Measurements from ENCODE around the gene PCLO. TPM values are rescaled to one million over a fixed set of nuclear protein-coding genes. Genes with fewer than 3 reads are reported as not detected.
A peak's percentile ranks its signal among the peaks of the same experiment; 100 is the strongest.

The PCLO gene
- total RNA-seq, 2 donors from 2014 or later, result 10.9 to 20.8 TPM

- Histone ChIP-seq H3K4me1 (no peaks in the 10 kb centered on the region), H3K9me3 (peaks cover 0 to 6% (median 0%) of the 10 kb centered on the region in 3 donors), H3K27ac (peak overlapping the region in 1 of 4 donors; percentile 19), H3K36me3 (replicated peaks in 1 of 2; ENCODE audit: insufficient read depth in 1 of 2, low read depth in 2 of 2) (no peaks in the 10 kb centered on the region), H3K4me3 (no peak overlapping the region), H3K27me3 (no peaks in the 10 kb centered on the region)
- intact Hi-C loops (cut with DNase I), result no loop called here
- DNase-seq (no peak), ATAC-seq (no peak)
- TF ChIP-seq POLR2A (IDR thresholded peaks at IDR 0.05) (no peak), CTCF (IDR thresholded peaks at IDR 0.05) (no peak)
- 40% methylated on average over 2 of the region's 2 CpGs for WGBS, 2 donors
These were observed 85.4 kb downstream of the PCLO start for GRCh38 chr7:83077328-83077727.

GRCh38 chr7:83072576-83073517 lies 89.8 kb downstream of the PCLO start:
- ATAC-seq (no peak), DNase-seq (no peak)
- intact Hi-C loops (cut with DNase I), result no loop called here
- TF ChIP-seq CTCF (IDR thresholded peaks at IDR 0.05) (no peak), POLR2A (IDR thresholded peaks at IDR 0.05) (no peak)
- no peaks in the 10 kb centered on the region for H3K27me3 ChIP-seq
- H3K9me3 ChIP-seq, result no peaks in the 10 kb centered on the region
- H3K36me3 ChIP-seq (replicated peaks in 1 of 2; ENCODE audit: insufficient read depth in 1 of 2, low read depth in 2 of 2), result no peaks in the 10 kb centered on the region
- H3K4me3 ChIP-seq, result no peak overlapping the region
- no peak overlapping the region for H3K27ac ChIP-seq
- H3K4me1 ChIP-seq, result no peaks in the 10 kb centered on the region
- 86 to 95% methylated on average over 2 of the region's 2 CpGs for WGBS, 2 donors

GRCh38 chr7:83065714-83066113 lies 97.0 kb downstream of the PCLO start:
- no peak for DNase-seq
- H3K27ac ChIP-seq, result no peak overlapping the region
- H3K4me1 ChIP-seq, result no peaks in the 10 kb centered on the region
- WGBS, 2 donors, result 60 to 67% methylated on average over 3 of the region's 3 CpGs
- H3K36me3 ChIP-seq (replicated peaks in 1 of 2; ENCODE audit: insufficient read depth in 1 of 2, low read depth in 2 of 2), result no peaks in the 10 kb centered on the region
- intact Hi-C loops (cut with DNase I), result no loop called here
- no peak for ATAC-seq
- H3K9me3 ChIP-seq, result no peaks in the 10 kb centered on the region
- TF ChIP-seq CTCF (IDR thresholded peaks at IDR 0.05) (no peak), POLR2A (IDR thresholded peaks at IDR 0.05) (no peak)
- H3K4me3 ChIP-seq, result no peak overlapping the region
- no peaks in the 10 kb centered on the region for H3K27me3 ChIP-seq

DNA sequence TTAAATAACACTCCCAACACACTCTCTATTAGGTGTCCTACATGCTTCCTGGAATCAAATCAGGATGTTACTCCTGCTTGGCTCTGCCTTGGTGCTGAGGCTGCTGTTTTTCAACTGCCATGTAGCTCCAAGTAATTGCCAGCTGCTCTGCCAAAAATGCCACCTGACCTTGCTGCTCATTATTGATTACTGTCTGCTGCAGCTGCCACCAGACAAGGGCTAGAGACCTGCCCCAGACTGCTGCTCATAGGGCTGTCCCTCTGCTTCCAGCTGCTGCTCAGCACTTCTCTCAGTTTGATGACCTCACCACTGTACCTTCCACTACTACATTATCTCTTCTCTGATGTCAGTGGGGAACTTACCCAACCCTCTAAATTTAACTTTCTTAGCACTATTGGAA lies 102.5 kb downstream of the PCLO start:
- H3K36me3 ChIP-seq (replicated peaks in 1 of 2; ENCODE audit: insufficient read depth in 1 of 2, low read depth in 2 of 2), result no peaks in the 10 kb centered on the region
- intact Hi-C loops (cut with DNase I), result no loop called here
- peak; percentile 14 to 44 (median 32) for DNase-seq

More for the DNA sequence above, 102.5 kb downstream of the PCLO start:
- peaks cover 10% of the 10 kb centered on the region for H3K4me1 ChIP-seq
- peak; percentile 77 for ATAC-seq
- H3K4me3 ChIP-seq, result no peak overlapping the region
- TF ChIP-seq CTCF (IDR thresholded peaks at IDR 0.05) (no peak), POLR2A (IDR thresholded peaks at IDR 0.05) (no peak)
- no peak overlapping the region for H3K27ac ChIP-seq
- no peaks in the 10 kb centered on the region for H3K27me3 ChIP-seq
- no peaks in the 10 kb centered on the region for H3K9me3 ChIP-seq

Data from body of pancreas (tissue), 4 donors.